Activated naive CD4-positive, alpha-beta T cell treated with anti-CD3 and anti-CD28 coated beads, Interleukin-2, amount 50 U/mL, for 16 hours (primary cell): Measurements from ENCODE around the gene PLPP4.

Experiments
- DNase-seq: peaks from one replicate; pipeline ENCODE4 v3.0.0-alpha.2; 2020

The PLPP4 gene

DNA sequence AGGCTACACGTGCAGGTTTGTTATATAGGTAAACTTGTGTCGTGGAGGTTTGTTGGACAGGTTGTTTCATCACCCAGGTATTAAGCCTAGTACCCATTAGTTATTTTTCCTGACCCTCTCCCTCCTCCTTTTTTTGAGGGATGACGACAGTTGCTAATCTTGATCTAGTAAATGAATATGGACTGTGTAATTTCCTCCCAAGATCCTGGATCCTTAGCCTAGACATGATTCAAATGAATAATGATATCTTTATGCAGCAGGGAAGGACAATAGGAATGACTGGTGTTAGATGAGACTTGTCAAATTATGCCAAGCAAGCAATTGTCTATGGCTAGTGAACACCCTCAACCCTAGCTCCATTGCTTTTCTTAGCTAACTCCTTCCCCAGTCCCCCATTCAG lies 156.2 kb downstream of the PLPP4 start:
- DNase-seq = no peak

DNA sequence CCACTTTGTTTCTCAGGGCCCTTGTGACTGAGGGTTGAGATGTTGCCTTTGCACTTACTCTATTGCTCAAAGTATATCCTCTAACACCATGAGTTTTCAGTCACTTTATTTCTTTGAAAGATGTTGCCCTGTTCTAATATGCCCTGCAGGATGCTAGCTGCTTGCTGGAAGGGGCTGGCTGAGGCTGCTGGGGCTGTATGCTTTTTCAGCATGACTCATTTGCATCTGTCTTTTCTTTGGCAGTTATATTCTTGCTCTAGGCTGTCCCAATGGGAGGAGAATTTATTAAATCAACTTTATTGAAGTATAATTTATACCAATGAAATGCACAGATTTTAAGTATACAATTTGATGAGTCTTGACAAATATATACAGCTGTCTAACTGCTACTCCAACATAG lies 157.7 kb downstream of the PLPP4 start:
- no peak for DNase-seq

DNA sequence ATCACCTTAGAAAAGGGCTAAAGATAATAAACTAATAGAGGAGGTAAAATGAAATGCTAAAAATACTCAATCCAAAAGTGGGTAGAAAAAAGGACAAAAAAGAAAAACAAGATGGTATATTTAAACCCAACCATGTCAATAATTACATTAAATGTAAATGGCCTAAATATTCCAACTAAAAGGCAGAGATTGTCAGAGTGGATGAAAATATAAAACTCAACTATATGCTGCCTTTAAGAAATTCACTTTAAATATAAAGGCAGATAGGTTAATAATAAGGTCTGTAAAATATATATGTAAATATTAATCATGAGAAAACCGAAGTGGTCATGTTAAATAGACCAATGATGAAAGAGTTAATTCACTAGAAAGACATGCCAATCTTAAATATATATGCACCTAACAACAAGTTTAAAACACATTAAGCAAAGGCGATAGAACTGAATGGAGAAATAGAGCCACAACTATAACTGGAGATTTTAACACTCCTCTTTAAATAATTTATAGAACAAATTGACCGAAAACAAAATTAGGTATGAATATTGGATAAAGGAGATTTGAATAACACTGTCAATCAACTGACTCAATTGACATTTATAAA lies 159.4 kb downstream of the PLPP4 start:
- no peak for DNase-seq

DNA sequence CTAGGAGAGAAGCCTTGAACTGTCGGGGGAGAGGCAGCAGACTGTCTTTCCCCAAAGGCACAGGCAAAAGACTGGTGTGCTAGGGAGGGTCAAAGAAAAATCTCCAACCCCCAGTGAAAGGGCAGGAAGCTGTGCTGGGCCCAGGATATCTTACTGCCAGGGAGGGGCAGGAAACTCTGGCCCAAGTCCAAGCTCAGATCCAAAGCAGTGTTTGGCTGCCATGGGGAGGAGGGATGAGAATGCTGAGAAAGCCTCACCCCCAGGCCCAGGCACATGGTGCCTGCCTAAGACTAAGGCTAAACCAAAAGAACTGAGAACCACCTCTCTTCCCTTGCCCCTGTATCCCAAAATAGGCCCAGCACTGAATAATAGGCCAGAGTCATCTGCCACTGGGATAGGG lies 171.2 kb downstream of the PLPP4 start:
- no peak for DNase-seq

DNA sequence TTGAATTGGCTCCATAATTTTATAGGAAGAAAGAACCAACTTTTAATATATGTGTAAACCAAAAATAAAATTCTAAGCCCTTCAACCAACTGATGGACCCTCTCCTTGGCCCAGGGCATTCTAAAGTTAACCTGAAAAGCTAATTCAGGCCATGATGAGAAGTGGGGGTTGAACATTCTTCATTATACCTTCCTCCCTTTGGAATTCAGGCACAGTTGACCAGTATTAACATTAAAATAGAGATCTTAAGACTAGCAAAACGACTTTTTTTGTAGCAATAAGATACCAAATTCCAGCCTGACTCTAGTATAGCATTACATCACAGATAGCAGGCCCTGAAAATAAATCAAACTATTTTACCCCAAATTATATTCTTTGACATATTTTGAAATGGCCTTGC lies 173.2 kb downstream of the PLPP4 start:
- DNase-seq = no peak

DNA sequence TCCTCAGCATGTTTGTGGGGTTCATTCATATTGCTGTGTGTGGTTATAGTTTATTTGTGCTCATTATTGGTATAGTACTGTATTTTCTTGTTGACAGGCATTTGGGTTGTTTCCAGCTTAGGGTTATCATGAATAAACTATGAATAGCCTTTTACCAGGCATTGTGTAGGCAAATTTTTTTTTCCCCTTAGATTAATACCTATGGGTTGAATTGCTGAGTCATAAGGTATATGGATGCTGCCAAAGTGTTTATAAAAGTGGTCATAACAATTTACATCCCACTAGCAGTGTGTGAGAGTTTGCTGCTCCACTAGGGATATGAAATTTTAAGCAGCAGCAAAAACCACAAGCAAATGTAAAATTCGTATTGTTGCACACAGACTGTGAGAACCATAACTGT lies 175.0 kb downstream of the PLPP4 start:
- no peak for DNase-seq

DNA sequence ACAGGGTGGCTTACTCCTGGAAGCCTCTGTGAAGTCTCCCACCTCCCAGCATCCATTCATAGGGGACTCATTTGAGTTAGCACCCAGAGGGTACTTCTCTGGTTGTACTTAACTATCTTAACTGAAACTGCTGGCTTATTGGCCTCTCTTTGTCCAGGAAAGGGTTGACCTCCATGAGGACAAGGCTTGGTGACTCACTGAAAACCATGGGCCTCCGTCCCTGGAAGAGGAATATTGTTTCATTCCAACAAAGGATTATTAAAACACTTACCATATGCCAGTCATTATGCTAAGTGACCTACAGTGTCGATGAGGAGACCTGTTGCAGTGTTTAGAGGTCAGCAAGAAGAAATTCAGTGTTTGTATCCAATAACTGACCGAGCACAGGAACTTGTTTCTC lies 175.9 kb downstream of the PLPP4 start:
- DNase-seq = no peak

DNA sequence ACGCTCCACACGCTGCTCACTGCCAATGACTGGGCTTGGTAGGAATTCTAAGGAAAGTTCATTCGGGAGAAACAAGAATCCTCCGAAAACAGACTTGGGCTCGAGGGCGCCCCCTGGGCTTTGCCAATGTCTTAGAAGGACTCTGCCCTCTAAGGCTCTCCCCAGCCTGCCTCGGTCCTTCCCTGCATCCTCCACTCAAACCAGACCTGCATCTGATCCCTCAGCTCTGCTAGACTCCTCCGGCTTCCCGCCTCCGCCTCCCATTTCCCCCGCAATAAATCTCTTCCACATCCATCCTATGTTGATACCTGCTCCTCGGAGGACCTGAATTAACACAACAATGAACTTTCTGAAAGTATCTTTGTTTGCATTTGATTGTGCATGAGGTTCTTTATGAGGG lies 177.6 kb downstream of the PLPP4 start:
- no peak for DNase-seq
